Right lobe of liver (tissue), 4 donors: ENCODE data around the gene SUPT4H1.

Source experiments
- POLR2A ChIP-seq: fragments of 450-650 bp; IDR thresholded peaks from one replicate; pipeline ENCODE4 v1.6.1; 2017; ENCODE audit warnings: antibody characterized with exemption, mild to moderate bottlenecking
- TF ChIP-seq, protein P1 (sequence below), 4 donors: fragments of 200-600 bp in 3 of 4; fragments of 450-650 bp in 1 of 4; IDR thresholded peaks; one replicate each; pipeline versions ENCODE4 v1.5.1 to v1.8.0; 2016 to 2022; ENCODE audit warnings: antibody characterized with exemption in 4 of 4, mild to moderate bottlenecking in 2 of 4
- donor health status: DM: no; HTN: no; CAD: no.
- donor health status: DM: no; HTN: no; CAD: no.
- donor health status: DM: no; HTN: yes; CAD: no.

GRCh38 chr17:58370309-58370708, 18.3 kb upstream of the SUPT4H1 start:
- TF ChIP-seq POLR2A = no peak
- TF ChIP-seq, protein P1, sequence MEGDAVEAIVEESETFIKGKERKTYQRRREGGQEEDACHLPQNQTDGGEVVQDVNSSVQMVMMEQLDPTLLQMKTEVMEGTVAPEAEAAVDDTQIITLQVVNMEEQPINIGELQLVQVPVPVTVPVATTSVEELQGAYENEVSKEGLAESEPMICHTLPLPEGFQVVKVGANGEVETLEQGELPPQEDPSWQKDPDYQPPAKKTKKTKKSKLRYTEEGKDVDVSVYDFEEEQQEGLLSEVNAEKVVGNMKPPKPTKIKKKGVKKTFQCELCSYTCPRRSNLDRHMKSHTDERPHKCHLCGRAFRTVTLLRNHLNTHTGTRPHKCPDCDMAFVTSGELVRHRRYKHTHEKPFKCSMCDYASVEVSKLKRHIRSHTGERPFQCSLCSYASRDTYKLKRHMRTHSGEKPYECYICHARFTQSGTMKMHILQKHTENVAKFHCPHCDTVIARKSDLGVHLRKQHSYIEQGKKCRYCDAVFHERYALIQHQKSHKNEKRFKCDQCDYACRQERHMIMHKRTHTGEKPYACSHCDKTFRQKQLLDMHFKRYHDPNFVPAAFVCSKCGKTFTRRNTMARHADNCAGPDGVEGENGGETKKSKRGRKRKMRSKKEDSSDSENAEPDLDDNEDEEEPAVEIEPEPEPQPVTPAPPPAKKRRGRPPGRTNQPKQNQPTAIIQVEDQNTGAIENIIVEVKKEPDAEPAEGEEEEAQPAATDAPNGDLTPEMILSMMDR (IDR thresholded peaks at IDR 0.05) = no peak
